ENCODE results near the gene DGCR8. TPM values are rescaled to one million over a fixed set of nuclear protein-coding genes. Genes with fewer than 3 reads are reported as not detected.

Gene DGCR8
- total RNA-seq, 1 donor from 2014 or later = 29.0 TPM

DNA sequence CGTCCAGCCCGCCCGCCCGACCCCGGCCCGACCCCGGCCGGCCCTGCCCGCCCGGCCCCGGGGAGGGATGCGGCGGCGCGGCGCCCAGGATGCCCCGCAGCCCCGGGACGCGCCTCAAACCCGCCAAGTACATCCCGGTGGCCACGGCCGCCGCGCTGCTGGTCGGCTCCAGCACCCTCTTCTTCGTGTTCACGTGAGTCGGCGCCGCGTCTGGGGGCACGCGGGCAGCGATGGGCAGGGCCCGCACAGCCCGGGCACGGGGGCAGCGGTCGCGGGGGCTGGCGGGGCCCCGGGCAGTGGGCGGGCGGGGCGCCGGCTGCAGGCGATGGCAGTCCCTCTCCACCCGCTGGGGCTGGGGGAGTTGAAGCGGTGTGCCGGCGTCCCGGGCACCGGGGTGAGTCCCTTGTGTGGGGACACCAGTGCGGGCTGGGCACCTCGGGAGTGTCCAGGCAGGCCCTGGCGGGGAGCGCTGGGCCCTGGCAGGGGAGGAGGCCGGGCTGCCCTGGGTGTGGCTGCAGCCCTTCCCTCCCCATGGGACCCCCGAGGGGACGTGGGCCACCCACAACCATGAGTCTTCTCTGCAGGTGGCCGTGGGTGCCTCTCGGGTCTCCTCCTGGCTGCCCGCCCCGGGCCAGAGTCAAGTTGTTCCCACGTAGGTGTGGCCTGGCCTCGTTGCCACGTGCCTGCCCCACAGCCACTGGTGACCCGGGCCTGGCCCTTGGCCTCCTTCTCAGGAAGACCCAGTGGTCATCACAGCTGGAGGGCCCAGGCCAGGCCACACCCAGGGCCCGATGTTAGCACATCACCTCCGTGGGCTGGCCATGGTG lies 52.0 kb downstream of the DGCR8 start:
- FAIRE-seq = no peak
- H3K27me3 Mint-ChIP-seq (ENCODE audit: low read depth, unreplicated experiment) = no peaks in the 10 kb centered on the region
- peak overlapping the region; percentile 84 for H3K4me3 Mint-ChIP-seq (ENCODE audit: unreplicated experiment)
- Histone ChIP-seq H2AFZ (ENCODE audit: low read depth, low read length) (peak overlapping the region; percentile 34), H3K27me3 (ENCODE audit: insufficient read depth, low read length) (no peaks in the 10 kb centered on the region), H4K20me1 (ENCODE audit: insufficient read depth, low read length) (peaks cover 46% of the 10 kb centered on the region), H3K9ac (ENCODE audit: low read length) (peak overlapping the region; percentile 82), H3K4me3 (ENCODE audit: insufficient read depth, low read depth, low read length) (peak overlapping the region; percentile 69), H3K9me3 (ENCODE audit: insufficient read depth, low read depth, low read length) (no peaks in the 10 kb centered on the region), H3K79me2 (ENCODE audit: insufficient read depth, low read length) (peaks cover 52% of the 10 kb centered on the region), H3K4me2 (ENCODE audit: low read length) (peak overlapping the region; percentile 97), H3K36me3 (ENCODE audit: insufficient read depth, low read length) (no peaks in the 10 kb centered on the region), H3K27ac (ENCODE audit: low read depth, low read length) (no peak overlapping the region), H3K4me1 (ENCODE audit: insufficient read depth, low read length) (peaks cover 8% of the 10 kb centered on the region)
- no peak overlapping the region for H3K27ac Mint-ChIP-seq (ENCODE audit: unreplicated experiment)
- H3K4me1 Mint-ChIP-seq (ENCODE audit: low read depth, unreplicated experiment) = peaks cover 6% of the 10 kb centered on the region
- H3K36me3 Mint-ChIP-seq (ENCODE audit: low read depth, unreplicated experiment) = peaks cover 6% of the 10 kb centered on the region
- no peaks in the 10 kb centered on the region for H3K9me3 Mint-ChIP-seq (ENCODE audit: unreplicated experiment)
- DNase-seq (ENCODE audit: low read depth) = no peak
- TF ChIP-seq, protein P1, sequence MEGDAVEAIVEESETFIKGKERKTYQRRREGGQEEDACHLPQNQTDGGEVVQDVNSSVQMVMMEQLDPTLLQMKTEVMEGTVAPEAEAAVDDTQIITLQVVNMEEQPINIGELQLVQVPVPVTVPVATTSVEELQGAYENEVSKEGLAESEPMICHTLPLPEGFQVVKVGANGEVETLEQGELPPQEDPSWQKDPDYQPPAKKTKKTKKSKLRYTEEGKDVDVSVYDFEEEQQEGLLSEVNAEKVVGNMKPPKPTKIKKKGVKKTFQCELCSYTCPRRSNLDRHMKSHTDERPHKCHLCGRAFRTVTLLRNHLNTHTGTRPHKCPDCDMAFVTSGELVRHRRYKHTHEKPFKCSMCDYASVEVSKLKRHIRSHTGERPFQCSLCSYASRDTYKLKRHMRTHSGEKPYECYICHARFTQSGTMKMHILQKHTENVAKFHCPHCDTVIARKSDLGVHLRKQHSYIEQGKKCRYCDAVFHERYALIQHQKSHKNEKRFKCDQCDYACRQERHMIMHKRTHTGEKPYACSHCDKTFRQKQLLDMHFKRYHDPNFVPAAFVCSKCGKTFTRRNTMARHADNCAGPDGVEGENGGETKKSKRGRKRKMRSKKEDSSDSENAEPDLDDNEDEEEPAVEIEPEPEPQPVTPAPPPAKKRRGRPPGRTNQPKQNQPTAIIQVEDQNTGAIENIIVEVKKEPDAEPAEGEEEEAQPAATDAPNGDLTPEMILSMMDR (IDR thresholded peaks at IDR 0.05; ENCODE audit: insufficient read depth, low read depth, low read length) = no peak
- TF ChIP-seq EZH2 (IDR thresholded peaks at IDR 0.05; ENCODE audit: insufficient read depth, low read length) = no peak

DNA sequence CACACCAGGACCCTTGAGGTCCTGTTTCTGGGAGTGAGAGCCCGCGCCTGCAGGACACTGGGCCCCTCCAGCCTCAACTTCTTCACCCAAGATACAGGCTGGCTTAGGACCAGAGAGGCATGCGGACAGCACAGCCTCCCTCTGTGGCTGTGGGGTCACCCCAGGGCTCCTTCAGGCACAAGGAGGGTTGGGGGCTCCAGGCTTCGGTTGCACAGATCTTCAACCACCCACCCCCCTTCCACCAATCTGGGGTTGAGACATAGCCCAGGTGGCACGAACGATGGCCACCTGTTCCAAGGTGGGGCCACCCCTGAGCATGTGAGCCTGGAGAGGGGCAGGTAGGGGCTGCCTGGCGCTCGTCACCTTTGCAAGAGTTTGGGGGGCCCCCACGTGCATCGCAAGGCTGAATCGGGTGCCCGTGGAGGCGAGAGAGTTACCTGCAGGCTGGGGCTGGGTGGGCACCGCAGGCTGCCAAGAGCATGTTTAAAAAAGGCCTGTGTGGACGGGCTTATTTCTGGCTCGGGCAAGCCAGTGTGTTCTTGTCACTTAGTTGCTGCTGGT lies 52.7 kb downstream of the DGCR8 start:
- peak overlapping the region; percentile 69 for H3K4me3 ChIP-seq (ENCODE audit: insufficient read depth, low read depth, low read length)
- peak overlapping the region; percentile 97 for H3K4me2 ChIP-seq (ENCODE audit: low read length)
- no peak for FAIRE-seq
- H3K4me1 ChIP-seq (ENCODE audit: insufficient read depth, low read length) = peaks cover 13% of the 10 kb centered on the region
- Mint-ChIP-seq H3K27ac (ENCODE audit: unreplicated experiment) (peak overlapping the region; percentile 69), H3K4me3 (ENCODE audit: unreplicated experiment) (peak overlapping the region; percentile 84), H3K9me3 (ENCODE audit: unreplicated experiment) (no peaks in the 10 kb centered on the region), H3K4me1 (ENCODE audit: low read depth, unreplicated experiment) (peaks cover 11% of the 10 kb centered on the region), H3K36me3 (ENCODE audit: low read depth, unreplicated experiment) (peaks cover 5% of the 10 kb centered on the region), H3K27me3 (ENCODE audit: low read depth, unreplicated experiment) (no peaks in the 10 kb centered on the region)
- H2AFZ ChIP-seq (ENCODE audit: low read depth, low read length) = no peak overlapping the region
- H3K36me3 ChIP-seq (ENCODE audit: insufficient read depth, low read length) = no peaks in the 10 kb centered on the region
- no peaks in the 10 kb centered on the region for H3K27me3 ChIP-seq (ENCODE audit: insufficient read depth, low read length)
- H4K20me1 ChIP-seq (ENCODE audit: insufficient read depth, low read length) = peaks cover 53% of the 10 kb centered on the region
- peaks cover 59% of the 10 kb centered on the region for H3K79me2 ChIP-seq (ENCODE audit: insufficient read depth, low read length)
- TF ChIP-seq, protein P1 (IDR thresholded peaks at IDR 0.05; ENCODE audit: insufficient read depth, low read depth, low read length) = no peak
- TF ChIP-seq EZH2 (IDR thresholded peaks at IDR 0.05; ENCODE audit: insufficient read depth, low read length) = no peak
- no peak for DNase-seq (ENCODE audit: low read depth)
- no peak overlapping the region for H3K27ac ChIP-seq (ENCODE audit: low read depth, low read length)
- H3K9ac ChIP-seq (ENCODE audit: low read length) = peak overlapping the region; percentile 82
- H3K9me3 ChIP-seq (ENCODE audit: insufficient read depth, low read depth, low read length) = no peaks in the 10 kb centered on the region

All from astrocyte (in vitro differentiated cells and primary cell).